Loucy (cell line): ENCODE measurements around the gene PJA2.

ENCODE experiments used
- CTCF ChIP-seq: fragments of 200-600 bp; sonication (generic); conservative IDR thresholded peaks from 2 replicates; pipeline ENCODE4 v1.5.1; 2014; ENCODE audit warnings: mild to moderate bottlenecking, antibody characterized with exemption, low read length
- EZH2phosphoT487 ChIP-seq: fragments of 200-600 bp; IDR thresholded peaks from 2 replicates; pipeline ENCODE4 v1.6.1; 2018; ENCODE audit warnings: antibody characterized with exemption, mild to moderate bottlenecking, moderate library complexity, borderline replicate concordance

GRCh38 chr5:109394806-109395205 is 15.0 kb downstream of the PJA2 start:
- TF ChIP-seq CTCF (no peak), EZH2phosphoT487 (no peak)
